Lung (tissue), 12 donors: ENCODE measurements around the gene TPO. TPM values are rescaled to one million over a fixed set of nuclear protein-coding genes. Genes with fewer than 3 reads are reported as not detected.

ENCODE experiments used
- ATAC-seq: fragments of 200-7000 bp; cut with Tn5 transposase; one replicate; pipeline ENCODE4 v1.9.1; 2020; ENCODE audit warnings: moderate number of reproducible peaks; ENCODE audit not compliant: insufficient read depth, low FRiP score
- DNase-seq, 3 donors: peaks; one replicate each; pipeline ENCODE4 v3.0.0-alpha.2; 2013 to 2017
- H3K27ac ChIP-seq, 2 donors: one replicate each; pipeline ENCODE4 v1.5.1; 2013; ENCODE audit warnings: mild to moderate bottlenecking in 2 of 2, moderate library complexity in 2 of 2, control low read depth in 1 of 2, inconsistent platforms in 1 of 2, low read depth in 1 of 2, low read length in 1 of 2
- H3K27me3 ChIP-seq, 3 donors: one replicate each; pipeline ENCODE4 v1.5.1; 2013; ENCODE audit warnings: low read length in 2 of 3; ENCODE audit not compliant: control insufficient read depth in 3 of 3, insufficient read depth in 3 of 3
- H3K36me3 ChIP-seq, 4 donors: one replicate each; pipeline ENCODE4 v1.5.1; 2013; ENCODE audit warnings: low read length in 4 of 4, mild to moderate bottlenecking in 1 of 4, moderate library complexity in 1 of 4; ENCODE audit not compliant: control insufficient read depth in 4 of 4, insufficient read depth in 4 of 4
- H3K4me1 ChIP-seq, 5 donors: one replicate each; pipeline ENCODE4 v1.5.1; 2013; ENCODE audit warnings: low read length in 5 of 5, mild to moderate bottlenecking in 2 of 5, moderate library complexity in 1 of 5; ENCODE audit not compliant: control insufficient read depth in 5 of 5, insufficient read depth in 5 of 5
- H3K4me3 ChIP-seq: one replicate; pipeline ENCODE4 v1.5.1; 2013; ENCODE audit warnings: mild to moderate bottlenecking, control low read depth, moderate library complexity
- H3K9ac ChIP-seq, 2 donors: one replicate each; pipeline ENCODE4 v1.5.1; 2013; ENCODE audit warnings: low read length in 2 of 2, control low read depth in 1 of 2; ENCODE audit not compliant: insufficient read depth in 1 of 2
- H3K9me3 ChIP-seq, 4 donors: one replicate each; pipeline ENCODE4 v1.5.1; 2013; ENCODE audit warnings: low read length in 3 of 4, mild to moderate bottlenecking in 1 of 4, moderate library complexity in 1 of 4; ENCODE audit not compliant: control insufficient read depth in 4 of 4, insufficient read depth in 3 of 4
- CTCF ChIP-seq: IDR thresholded peaks from 2 replicates; pipeline ENCODE4 v1.5.1; 2012; ENCODE audit warnings: mild to moderate bottlenecking; ENCODE audit errors: control extremely low read depth, extremely low read depth
- WGBS, 2 donors: extraction: QIAGEN DNeasy Blood & Tissue Kit; methylation state at CpG; one replicate each; pipeline ENCODE4 v1.1.7; 2013; 5-methylcytosine and 5-hydroxymethylcytosine counted together
- polyA plus RNA-seq, 2 donors: library from polyadenylated mRNA; stranded (reverse); fragments of 200-250 nt; gene quantifications; one replicate each; pipeline ENCODE4 v1.2.1, GENCODE V29; 2013
- total RNA-seq, 2 donors: library from RNA; depleted of rRNA in 1 of 2; stranded (reverse); fragments of >200 nt in 1 of 2; gene quantifications; one replicate each; pipeline ENCODE4 v1.2.1, GENCODE V29; 2014 to 2021
- donor health status: control.
- donor health status: control.
- donor health status: Bipolar disorder and iron deficiency.
- donor health status: healthy.
- donor health status: DM: yes; HTN: yes; CAD: no.

The TPO gene
- total and polyA plus RNA-seq, 4 donors = 0.17 to 0.31 TPM; not detected in 2

- 87% methylated on average over 10 of the region's 10 CpGs for WGBS, 2 donors
- DNase-seq (no peak), ATAC-seq (no peak)
These were observed 133.6 kb downstream of the TPO start for GRCh38 chr2:1546901-1547300.

GRCh38 chr2:1548910-1549673 lies 135.8 kb downstream of the TPO start:
- no peaks in the 10 kb centered on the region for H3K36me3 ChIP-seq
- no peaks in the 10 kb centered on the region for H3K9me3 ChIP-seq
- 78 to 82% methylated on average over 15 of the region's 15 CpGs for WGBS, 2 donors
- no peak for TF ChIP-seq CTCF
- ATAC-seq (no peak), DNase-seq (no peak)
- H3K27ac ChIP-seq = no peak overlapping the region
- H3K4me1 ChIP-seq = peaks cover 0 to 8% (median 3%) of the 10 kb centered on the region in 5 donors
- H3K9ac ChIP-seq = no peak overlapping the region
- no peaks in the 10 kb centered on the region for H3K27me3 ChIP-seq
- no peak overlapping the region for H3K4me3 ChIP-seq

More at GRCh38 chr2:1546901-1547300, 133.6 kb downstream of the TPO start:
- H3K9me3 ChIP-seq = no peaks in the 10 kb centered on the region
- peaks cover 0 to 14% (median 3%) of the 10 kb centered on the region in 5 donors for H3K4me1 ChIP-seq
- no peaks in the 10 kb centered on the region for H3K36me3 ChIP-seq
- no peak overlapping the region for H3K9ac ChIP-seq
- no peak overlapping the region for H3K27ac ChIP-seq
- H3K4me3 ChIP-seq = no peak overlapping the region
- H3K27me3 ChIP-seq = no peaks in the 10 kb centered on the region
- TF ChIP-seq CTCF = no peak

GRCh38 chr2:1550076-1550475 lies 136.8 kb downstream of the TPO start:
- no peaks in the 10 kb centered on the region for H3K9me3 ChIP-seq
- no peak for ATAC-seq
- peaks cover 0 to 8% (median 4%) of the 10 kb centered on the region in 5 donors for H3K4me1 ChIP-seq
- no peak overlapping the region for H3K9ac ChIP-seq
- no peaks in the 10 kb centered on the region for H3K27me3 ChIP-seq
- no peak overlapping the region for H3K4me3 ChIP-seq
- no peak for DNase-seq
- no peak overlapping the region for H3K27ac ChIP-seq
- no peaks in the 10 kb centered on the region for H3K36me3 ChIP-seq
- no peak for TF ChIP-seq CTCF
- 71 to 78% methylated on average over 5 of the region's 5 CpGs for WGBS, 2 donors
